T follicular helper cell (primary cell): ENCODE measurements around the gene SLC5A1.
"Not testable (repeated sequence)": the region's sequence is repeated elsewhere in the genome, so short reads cannot be mapped to it uniquely, and the experiment has no call there.

ENCODE experiments used
- DNase-seq: peaks from one replicate; pipeline ENCODE4 v3.0.0-alpha.2; 2020; ENCODE audit warnings: low read depth

The SLC5A1 gene

GRCh38 chr22:32088084-32088483, 45.0 kb downstream of the SLC5A1 start:
- no peak for DNase-seq

- no peak for DNase-seq
These were observed 54.0 kb downstream of the SLC5A1 start for GRCh38 chr22:32097018-32097417.

GRCh38 chr22:32097881-32098499, 54.9 kb downstream of the SLC5A1 start:
- no peak for DNase-seq

- DNase-seq, result no peak
These were observed 57.6 kb downstream of the SLC5A1 start for GRCh38 chr22:32100711-32101110.

GRCh38 chr22:32103658-32104315, 60.7 kb downstream of the SLC5A1 start:
- DNase-seq, result no peak

- DNase-seq, result no peak
These were observed 63.9 kb downstream of the SLC5A1 start for GRCh38 chr22:32106930-32107329.

- DNase-seq, result no peak
These were observed 69.3 kb downstream of the SLC5A1 start for GRCh38 chr22:32112380-32112779.

GRCh38 chr22:32119568-32120235, 76.6 kb downstream of the SLC5A1 start:
- no peak for DNase-seq

GRCh38 chr22:32120603-32121002, 77.5 kb downstream of the SLC5A1 start:
- DNase-seq, result no peak

- DNase-seq, result no peak
These were observed 79.8 kb downstream of the SLC5A1 start for GRCh38 chr22:32122899-32123298.

- no peak for DNase-seq
These were observed 80.6 kb downstream of the SLC5A1 start for GRCh38 chr22:32123657-32124056.

- DNase-seq, result no peak
These were observed 84.8 kb downstream of the SLC5A1 start for GRCh38 chr22:32127904-32128303.

GRCh38 chr22:32130464-32130863, 87.4 kb downstream of the SLC5A1 start:
- no peak for DNase-seq

GRCh38 chr22:32132126-32132525, 89.1 kb downstream of the SLC5A1 start:
- no peak for DNase-seq

GRCh38 chr22:32132783-32133182, 89.7 kb downstream of the SLC5A1 start:
- DNase-seq, result no peak

GRCh38 chr22:32134796-32135195, 91.7 kb downstream of the SLC5A1 start:
- not testable (repeated sequence) for DNase-seq

GRCh38 chr22:32135958-32136357, 92.9 kb downstream of the SLC5A1 start:
- not testable (repeated sequence) for DNase-seq

- not testable (repeated sequence) for DNase-seq
These were observed 93.8 kb downstream of the SLC5A1 start for GRCh38 chr22:32136881-32137280.

- DNase-seq, result peak; percentile 15
These were observed 94.8 kb downstream of the SLC5A1 start for GRCh38 chr22:32137731-32138324.

- DNase-seq, result not testable (repeated sequence)
These were observed 95.5 kb downstream of the SLC5A1 start for GRCh38 chr22:32138576-32138975.

- DNase-seq, result not testable (repeated sequence)
These were observed 97.6 kb downstream of the SLC5A1 start for GRCh38 chr22:32140688-32141087.

- no peak for DNase-seq
These were observed 99.5 kb downstream of the SLC5A1 start for GRCh38 chr22:32142600-32142999.
